D721Med (cell line): ENCODE results near the gene ST8SIA4.

Experiments
- DNase-seq: peaks from one replicate; pipeline ENCODE4 v3.0.0; 2011; ENCODE audit warnings: low spot score; ENCODE audit not compliant: insufficient read length
- FAIRE-seq: peaks from 2 replicates; lab custom pipeline; 2011; peaks lifted over from hg19 to GRCh38; lab: Jason Lieb, UNC
- TF ChIP-seq, protein P1 (sequence below): IDR thresholded peaks from 2 replicates; pipeline ENCODE4 v1.5.1; 2012; ENCODE audit warnings: mild to moderate bottlenecking, control low read depth; ENCODE audit not compliant: insufficient read depth; ENCODE audit errors: missing control alignments

The ST8SIA4 gene

DNA sequence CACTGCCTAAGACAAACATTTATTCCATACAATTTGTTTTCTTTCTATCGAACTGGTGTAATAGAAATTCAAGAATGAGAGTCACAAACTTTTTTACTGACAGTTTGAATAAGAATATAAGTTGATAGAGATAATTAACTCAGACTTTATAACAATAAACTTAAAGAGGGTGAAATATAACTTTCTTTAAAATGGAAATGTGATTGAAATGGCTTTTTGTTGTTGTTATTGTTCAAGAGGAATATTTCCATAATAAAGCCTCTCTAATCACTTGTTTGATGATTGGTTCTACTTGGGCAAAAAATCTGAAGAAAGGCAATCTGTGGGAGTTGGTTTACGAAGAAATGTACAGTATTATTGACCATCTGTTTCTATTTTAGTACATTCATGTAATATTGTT is 79.3 kb downstream of the ST8SIA4 start:
- DNase-seq (no peak), FAIRE-seq (no peak)
- TF ChIP-seq, protein P1, sequence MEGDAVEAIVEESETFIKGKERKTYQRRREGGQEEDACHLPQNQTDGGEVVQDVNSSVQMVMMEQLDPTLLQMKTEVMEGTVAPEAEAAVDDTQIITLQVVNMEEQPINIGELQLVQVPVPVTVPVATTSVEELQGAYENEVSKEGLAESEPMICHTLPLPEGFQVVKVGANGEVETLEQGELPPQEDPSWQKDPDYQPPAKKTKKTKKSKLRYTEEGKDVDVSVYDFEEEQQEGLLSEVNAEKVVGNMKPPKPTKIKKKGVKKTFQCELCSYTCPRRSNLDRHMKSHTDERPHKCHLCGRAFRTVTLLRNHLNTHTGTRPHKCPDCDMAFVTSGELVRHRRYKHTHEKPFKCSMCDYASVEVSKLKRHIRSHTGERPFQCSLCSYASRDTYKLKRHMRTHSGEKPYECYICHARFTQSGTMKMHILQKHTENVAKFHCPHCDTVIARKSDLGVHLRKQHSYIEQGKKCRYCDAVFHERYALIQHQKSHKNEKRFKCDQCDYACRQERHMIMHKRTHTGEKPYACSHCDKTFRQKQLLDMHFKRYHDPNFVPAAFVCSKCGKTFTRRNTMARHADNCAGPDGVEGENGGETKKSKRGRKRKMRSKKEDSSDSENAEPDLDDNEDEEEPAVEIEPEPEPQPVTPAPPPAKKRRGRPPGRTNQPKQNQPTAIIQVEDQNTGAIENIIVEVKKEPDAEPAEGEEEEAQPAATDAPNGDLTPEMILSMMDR = no peak

DNA sequence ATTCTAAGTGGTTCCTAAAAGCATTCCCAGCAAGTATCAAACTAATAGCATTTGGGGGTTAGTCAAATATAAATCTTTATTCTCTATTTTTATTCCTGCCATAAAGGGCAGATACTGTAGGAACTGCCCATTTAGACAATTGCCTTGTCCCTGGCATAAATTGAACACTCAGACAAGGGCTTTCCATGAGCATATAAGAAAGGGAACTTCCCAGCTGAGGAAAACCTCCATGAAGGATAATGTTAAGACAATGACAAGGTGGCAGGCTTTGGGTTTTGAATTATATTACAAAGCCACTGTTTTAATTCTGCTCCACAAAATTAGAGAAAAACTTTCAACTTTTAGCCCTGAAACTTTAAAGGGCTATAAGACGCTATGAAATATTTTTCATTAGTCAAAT is 81.3 kb downstream of the ST8SIA4 start:
- FAIRE-seq (no peak), DNase-seq (no peak)
- TF ChIP-seq, protein P1 = no peak

DNA sequence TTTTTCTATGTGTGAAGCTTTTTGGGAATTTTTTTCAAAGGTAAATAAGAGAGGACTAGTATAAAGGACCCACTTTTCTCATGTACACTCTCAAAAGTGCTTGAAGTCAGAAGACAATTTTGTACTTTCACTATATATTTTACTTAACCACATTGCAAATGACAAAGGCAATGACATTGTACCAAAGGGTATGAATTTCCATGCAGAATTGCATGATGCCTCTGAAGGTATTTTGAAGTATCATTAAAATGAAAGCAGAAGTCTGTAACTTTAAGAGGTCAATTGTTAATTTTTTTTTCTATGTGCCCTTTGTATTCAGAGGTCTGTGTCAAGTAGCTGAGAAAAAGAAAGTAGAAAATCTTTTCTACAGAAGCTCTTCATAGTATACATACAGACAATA is 84.7 kb downstream of the ST8SIA4 start:
- DNase-seq (no peak), FAIRE-seq (no peak)
- TF ChIP-seq, protein P1 = no peak

DNA sequence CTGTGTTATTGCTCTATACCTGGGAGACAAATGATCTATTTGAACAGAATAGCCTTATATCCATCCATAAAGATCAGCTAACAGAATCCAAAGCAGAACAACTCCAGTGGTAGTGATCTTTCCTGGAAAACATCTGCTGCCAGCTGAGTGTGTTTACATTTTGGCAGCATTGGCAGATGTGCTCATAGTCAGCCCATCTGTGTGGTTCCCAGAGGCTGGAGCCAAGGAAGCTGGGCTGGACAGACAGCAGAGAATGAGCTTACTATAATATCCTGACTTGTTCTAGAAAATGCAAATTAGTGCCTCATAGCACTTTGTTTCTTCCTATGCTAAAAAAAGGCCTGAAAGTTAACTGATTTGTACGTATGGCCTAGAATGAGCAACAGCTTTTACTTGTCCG is 99.7 kb downstream of the ST8SIA4 start:
- no peak for FAIRE-seq
- no peak for DNase-seq
- TF ChIP-seq, protein P1 = no peak

DNA sequence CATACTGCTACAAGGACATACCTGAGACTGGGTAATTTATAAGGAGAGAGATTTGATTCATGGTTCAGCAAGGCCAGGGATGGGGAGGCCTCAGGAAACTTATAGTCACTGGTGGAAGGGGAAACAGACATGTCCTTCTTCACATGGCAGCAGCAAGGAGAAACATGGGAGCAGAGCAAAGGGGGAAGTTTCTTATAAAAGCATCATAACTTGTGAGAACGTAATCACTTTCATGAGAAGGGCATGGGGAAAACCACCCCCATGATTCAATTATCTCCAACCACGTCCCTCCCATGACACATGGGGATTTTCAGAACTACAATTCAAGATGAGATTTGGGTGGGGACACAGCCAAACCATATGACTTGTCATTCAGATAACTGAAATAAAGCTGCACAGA is 100.9 kb downstream of the ST8SIA4 start:
- DNase-seq (no peak), FAIRE-seq (no peak)
- TF ChIP-seq, protein P1 = no peak

DNA sequence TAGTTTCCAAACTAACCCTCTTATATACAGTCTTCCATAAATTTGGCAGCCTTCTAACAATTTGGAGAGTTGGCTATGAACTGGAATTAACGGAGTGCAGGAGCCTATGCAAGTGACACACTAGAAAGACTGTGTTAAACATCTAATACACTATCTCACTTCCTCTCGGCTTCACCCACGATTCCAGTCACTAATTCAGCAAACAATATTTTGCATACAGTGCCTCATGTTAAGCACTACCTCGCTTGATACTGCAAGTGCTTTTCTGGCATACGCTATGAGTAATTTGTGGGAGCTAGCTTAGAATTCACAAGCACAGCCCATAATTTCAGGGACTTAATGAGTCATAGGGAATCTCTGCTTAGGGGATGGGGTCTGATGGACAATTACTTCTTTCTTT is 102.5 kb downstream of the ST8SIA4 start:
- no peak for DNase-seq
- TF ChIP-seq, protein P1 = no peak
- FAIRE-seq = no peak

DNA sequence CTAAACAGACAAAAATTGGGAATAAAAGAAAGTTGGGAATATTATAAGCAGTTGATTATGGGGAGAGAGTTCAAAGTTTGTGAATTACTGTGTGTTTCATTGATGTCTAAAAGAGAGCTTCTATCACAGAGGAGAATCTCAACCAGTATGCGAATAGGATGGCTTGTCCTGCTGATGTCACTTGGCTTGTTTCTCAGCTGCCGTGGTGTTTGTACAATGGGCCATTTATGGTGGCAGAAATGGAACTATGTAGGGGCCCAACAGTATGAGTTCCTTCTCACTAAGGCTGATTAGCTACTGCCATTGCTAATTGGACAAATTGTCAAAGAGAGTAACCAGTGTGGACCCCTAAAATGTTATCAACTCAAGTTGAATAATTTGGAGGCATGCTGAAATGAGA is 103.9 kb downstream of the ST8SIA4 start:
- FAIRE-seq (no peak), DNase-seq (no peak)
- TF ChIP-seq, protein P1 = no peak
